OCI-LY7 (cell line): ENCODE measurements around the gene ITSN2.

Experiments
- EZH2phosphoT487 ChIP-seq: fragments of 200-600 bp; sonication (generic); IDR thresholded peaks from 2 replicates; pipeline ENCODE4 v1.6.1; 2018; ENCODE audit warnings: low read depth, borderline replicate concordance, mild to moderate bottlenecking, mixed run types, antibody characterized with exemption, low read length, moderate library complexity, mixed read lengths
- TF ChIP-seq, protein P1 (sequence below): fragments of 200-600 bp; sonication (generic); conservative IDR thresholded peaks from 2 replicates; pipeline ENCODE4 v1.5.1; 2014; ENCODE audit warnings: mild to moderate bottlenecking, antibody characterized with exemption, low read length, moderate library complexity, mixed read lengths

DNA sequence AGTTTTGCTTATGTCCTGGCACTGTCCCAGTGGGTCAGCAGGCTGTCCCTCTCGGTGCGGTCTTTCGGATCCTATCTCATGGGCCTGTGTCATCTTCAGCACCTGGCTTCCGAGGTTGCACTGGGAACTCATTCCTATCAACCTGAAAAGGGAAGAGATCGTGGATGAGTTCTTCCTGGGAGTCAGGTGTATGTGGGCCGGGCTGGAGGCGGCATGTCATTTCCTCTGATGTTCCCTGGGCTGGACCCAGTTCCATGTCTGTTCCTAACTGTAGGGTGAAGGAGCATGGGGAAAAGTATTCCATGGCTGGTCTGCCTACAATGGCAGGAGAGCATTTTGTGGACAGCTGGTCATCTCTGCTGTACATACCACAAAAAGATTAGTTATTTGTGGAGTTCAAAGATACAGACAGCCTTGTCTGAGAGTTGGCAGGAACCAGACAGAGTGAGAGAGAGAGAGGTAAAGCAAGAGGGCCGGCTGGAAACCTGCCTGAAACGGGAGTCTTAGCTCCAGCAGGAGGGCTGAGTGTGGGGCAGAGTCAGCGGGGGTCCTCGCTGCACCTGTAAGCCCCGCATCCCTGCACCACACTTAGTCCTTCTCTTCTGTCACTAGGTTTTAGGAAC is 160.3 kb downstream of the ITSN2 start:
- TF ChIP-seq, protein P1, sequence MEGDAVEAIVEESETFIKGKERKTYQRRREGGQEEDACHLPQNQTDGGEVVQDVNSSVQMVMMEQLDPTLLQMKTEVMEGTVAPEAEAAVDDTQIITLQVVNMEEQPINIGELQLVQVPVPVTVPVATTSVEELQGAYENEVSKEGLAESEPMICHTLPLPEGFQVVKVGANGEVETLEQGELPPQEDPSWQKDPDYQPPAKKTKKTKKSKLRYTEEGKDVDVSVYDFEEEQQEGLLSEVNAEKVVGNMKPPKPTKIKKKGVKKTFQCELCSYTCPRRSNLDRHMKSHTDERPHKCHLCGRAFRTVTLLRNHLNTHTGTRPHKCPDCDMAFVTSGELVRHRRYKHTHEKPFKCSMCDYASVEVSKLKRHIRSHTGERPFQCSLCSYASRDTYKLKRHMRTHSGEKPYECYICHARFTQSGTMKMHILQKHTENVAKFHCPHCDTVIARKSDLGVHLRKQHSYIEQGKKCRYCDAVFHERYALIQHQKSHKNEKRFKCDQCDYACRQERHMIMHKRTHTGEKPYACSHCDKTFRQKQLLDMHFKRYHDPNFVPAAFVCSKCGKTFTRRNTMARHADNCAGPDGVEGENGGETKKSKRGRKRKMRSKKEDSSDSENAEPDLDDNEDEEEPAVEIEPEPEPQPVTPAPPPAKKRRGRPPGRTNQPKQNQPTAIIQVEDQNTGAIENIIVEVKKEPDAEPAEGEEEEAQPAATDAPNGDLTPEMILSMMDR: no peak
- no peak for TF ChIP-seq EZH2phosphoT487
